ENCODE data around the gene CAV3.

The CAV3 gene

DNA sequence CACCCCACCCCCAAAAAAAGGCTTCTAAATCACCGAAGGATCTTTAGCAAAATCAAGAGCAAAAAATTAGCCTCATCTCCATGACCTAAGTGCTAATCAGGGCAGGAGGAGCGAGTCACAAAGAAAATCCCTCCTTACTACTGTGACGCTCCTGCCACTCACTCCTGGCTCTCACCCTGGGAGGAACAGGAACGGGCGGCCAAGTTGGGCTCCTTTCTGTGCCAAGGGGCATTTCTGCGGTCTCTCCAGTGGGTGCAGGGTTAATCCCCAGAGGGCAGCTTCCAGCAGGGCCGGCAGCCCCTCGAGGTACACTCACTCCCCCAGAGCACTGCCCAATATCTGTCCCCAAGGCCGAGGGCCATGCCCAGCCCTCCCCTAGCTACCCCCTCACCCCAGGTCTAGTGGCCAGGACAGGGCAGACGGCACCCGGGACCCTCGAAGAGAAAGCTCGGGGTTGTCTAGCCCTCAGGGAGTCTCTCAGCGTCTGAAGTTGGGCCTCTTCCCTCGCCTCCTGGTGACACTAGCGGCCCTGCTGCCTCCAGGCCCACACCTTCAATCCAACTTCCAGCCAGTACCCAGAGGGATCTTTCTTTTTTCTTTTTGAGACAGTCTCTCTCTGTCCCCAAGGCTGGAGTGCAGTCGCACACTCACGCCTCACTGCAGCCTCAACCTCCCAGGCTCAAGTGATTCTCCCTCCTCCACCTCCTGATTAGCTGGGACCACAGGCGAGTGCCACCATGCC lies 706 bp downstream of the CAV3 start:
- no peaks in the 10 kb centered on the region for H3K4me1 ChIP-seq (ENCODE audit: control insufficient read depth in 2 of 2, insufficient read depth in 2 of 2, low read length in 2 of 2)
- no peaks in the 10 kb centered on the region for H3K36me3 ChIP-seq (ENCODE audit: control insufficient read depth in 2 of 2, insufficient read depth in 2 of 2, low read length in 2 of 2)
- no peaks in the 10 kb centered on the region for H3K9me3 ChIP-seq (ENCODE audit: control insufficient read depth in 2 of 2, low read length in 2 of 2)
- H3K27me3 ChIP-seq (ENCODE audit: control insufficient read depth in 2 of 2, insufficient read depth in 2 of 2, low read length in 2 of 2): no peaks in the 10 kb centered on the region
- H3K27ac ChIP-seq (ENCODE audit: low read depth in 2 of 2, low read length in 2 of 2): no peak overlapping the region
- H3K4me3 ChIP-seq (ENCODE audit: low read length in 2 of 2): no peak overlapping the region
- no peak overlapping the region for H3K9ac ChIP-seq (ENCODE audit: low read depth in 1 of 2, low read length in 2 of 2)

DNA sequence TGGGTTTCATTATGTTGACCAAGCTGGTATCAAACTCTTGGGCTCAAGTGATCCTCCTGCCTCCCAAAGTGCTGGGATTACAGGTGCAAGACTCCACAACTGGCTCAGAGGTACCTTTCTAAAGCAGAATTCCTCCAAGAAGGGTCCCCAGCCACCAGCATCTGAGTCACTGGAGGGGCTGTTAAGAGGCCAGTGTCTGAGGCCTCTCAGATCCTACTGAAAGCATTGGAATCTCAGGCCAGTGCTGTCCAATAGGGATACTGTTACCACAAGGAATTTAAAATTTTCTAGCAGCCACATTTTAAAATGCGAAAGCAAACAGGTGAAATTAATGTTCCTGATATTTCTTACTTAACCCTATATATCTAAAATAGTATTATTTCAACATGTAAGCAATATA lies 1.3 kb downstream of the CAV3 start:
- no peaks in the 10 kb centered on the region for H3K9me3 ChIP-seq (ENCODE audit: control insufficient read depth in 2 of 2, low read length in 2 of 2)

GRCh38 chr3:8736436-8736835 lies 2.8 kb downstream of the CAV3 start:
- Histone ChIP-seq H3K9ac (ENCODE audit: low read depth in 1 of 2, low read length in 2 of 2) (no peak overlapping the region), H3K4me1 (ENCODE audit: control insufficient read depth in 2 of 2, insufficient read depth in 2 of 2, low read length in 2 of 2) (no peaks in the 10 kb centered on the region), H3K4me3 (ENCODE audit: low read length in 2 of 2) (no peak overlapping the region), H3K27me3 (ENCODE audit: control insufficient read depth in 2 of 2, insufficient read depth in 2 of 2, low read length in 2 of 2) (no peaks in the 10 kb centered on the region), H3K27ac (ENCODE audit: low read depth in 2 of 2, low read length in 2 of 2) (no peak overlapping the region), H3K9me3 (ENCODE audit: control insufficient read depth in 2 of 2, low read length in 2 of 2) (no peaks in the 10 kb centered on the region), H3K36me3 (ENCODE audit: control insufficient read depth in 2 of 2, insufficient read depth in 2 of 2, low read length in 2 of 2) (no peaks in the 10 kb centered on the region)

More for the DNA sequence above, 1.3 kb downstream of the CAV3 start:
- Histone ChIP-seq H3K9ac (ENCODE audit: low read depth in 1 of 2, low read length in 2 of 2) (no peak overlapping the region), H3K4me1 (ENCODE audit: control insufficient read depth in 2 of 2, insufficient read depth in 2 of 2, low read length in 2 of 2) (no peaks in the 10 kb centered on the region), H3K36me3 (ENCODE audit: control insufficient read depth in 2 of 2, insufficient read depth in 2 of 2, low read length in 2 of 2) (no peaks in the 10 kb centered on the region), H3K27me3 (ENCODE audit: control insufficient read depth in 2 of 2, insufficient read depth in 2 of 2, low read length in 2 of 2) (no peaks in the 10 kb centered on the region), H3K4me3 (ENCODE audit: low read length in 2 of 2) (no peak overlapping the region), H3K27ac (ENCODE audit: low read depth in 2 of 2, low read length in 2 of 2) (no peak overlapping the region)

- Histone ChIP-seq H3K9me3 (ENCODE audit: control insufficient read depth in 2 of 2, low read length in 2 of 2) (no peaks in the 10 kb centered on the region), H3K27ac (ENCODE audit: low read depth in 2 of 2, low read length in 2 of 2) (no peak overlapping the region), H3K4me1 (ENCODE audit: control insufficient read depth in 2 of 2, insufficient read depth in 2 of 2, low read length in 2 of 2) (no peaks in the 10 kb centered on the region), H3K36me3 (ENCODE audit: control insufficient read depth in 2 of 2, insufficient read depth in 2 of 2, low read length in 2 of 2) (no peaks in the 10 kb centered on the region), H3K27me3 (ENCODE audit: control insufficient read depth in 2 of 2, insufficient read depth in 2 of 2, low read length in 2 of 2) (peaks cover 0 to 4% of the 10 kb centered on the region in 2 donors), H3K4me3 (ENCODE audit: low read length in 2 of 2) (no peak overlapping the region), H3K9ac (ENCODE audit: low read depth in 1 of 2, low read length in 2 of 2) (no peak overlapping the region)
Measured at GRCh38 chr3:8737301-8737700, 3.7 kb downstream of the CAV3 start.

GRCh38 chr3:8737823-8738222 lies 4.2 kb downstream of the CAV3 start:
- Histone ChIP-seq H3K36me3 (ENCODE audit: control insufficient read depth in 2 of 2, insufficient read depth in 2 of 2, low read length in 2 of 2) (no peaks in the 10 kb centered on the region), H3K9me3 (ENCODE audit: control insufficient read depth in 2 of 2, low read length in 2 of 2) (no peaks in the 10 kb centered on the region), H3K4me3 (ENCODE audit: low read length in 2 of 2) (no peak overlapping the region), H3K9ac (ENCODE audit: low read depth in 1 of 2, low read length in 2 of 2) (no peak overlapping the region), H3K27ac (ENCODE audit: low read depth in 2 of 2, low read length in 2 of 2) (no peak overlapping the region), H3K4me1 (ENCODE audit: control insufficient read depth in 2 of 2, insufficient read depth in 2 of 2, low read length in 2 of 2) (no peaks in the 10 kb centered on the region), H3K27me3 (ENCODE audit: control insufficient read depth in 2 of 2, insufficient read depth in 2 of 2, low read length in 2 of 2) (peaks cover 0 to 4% of the 10 kb centered on the region in 2 donors)

- Histone ChIP-seq H3K36me3 (ENCODE audit: control insufficient read depth in 2 of 2, insufficient read depth in 2 of 2, low read length in 2 of 2) (no peaks in the 10 kb centered on the region), H3K27ac (ENCODE audit: low read depth in 2 of 2, low read length in 2 of 2) (no peak overlapping the region), H3K27me3 (ENCODE audit: control insufficient read depth in 2 of 2, insufficient read depth in 2 of 2, low read length in 2 of 2) (peaks cover 0 to 4% of the 10 kb centered on the region in 2 donors), H3K4me3 (ENCODE audit: low read length in 2 of 2) (no peak overlapping the region), H3K4me1 (ENCODE audit: control insufficient read depth in 2 of 2, insufficient read depth in 2 of 2, low read length in 2 of 2) (no peaks in the 10 kb centered on the region), H3K9me3 (ENCODE audit: control insufficient read depth in 2 of 2, low read length in 2 of 2) (no peaks in the 10 kb centered on the region), H3K9ac (ENCODE audit: low read depth in 1 of 2, low read length in 2 of 2) (no peak overlapping the region)
Measured at GRCh38 chr3:8738639-8739038, 5.0 kb downstream of the CAV3 start.

- Histone ChIP-seq H3K36me3 (ENCODE audit: control insufficient read depth in 2 of 2, insufficient read depth in 2 of 2, low read length in 2 of 2) (no peaks in the 10 kb centered on the region), H3K9ac (ENCODE audit: low read depth in 1 of 2, low read length in 2 of 2) (no peak overlapping the region), H3K27ac (ENCODE audit: low read depth in 2 of 2, low read length in 2 of 2) (no peak overlapping the region), H3K9me3 (ENCODE audit: control insufficient read depth in 2 of 2, low read length in 2 of 2) (no peaks in the 10 kb centered on the region), H3K27me3 (ENCODE audit: control insufficient read depth in 2 of 2, insufficient read depth in 2 of 2, low read length in 2 of 2) (peaks cover 0 to 4% of the 10 kb centered on the region in 2 donors), H3K4me3 (ENCODE audit: low read length in 2 of 2) (no peak overlapping the region), H3K4me1 (ENCODE audit: control insufficient read depth in 2 of 2, insufficient read depth in 2 of 2, low read length in 2 of 2) (no peaks in the 10 kb centered on the region)
Measured at GRCh38 chr3:8739757-8740504, 6.3 kb downstream of the CAV3 start.

DNA sequence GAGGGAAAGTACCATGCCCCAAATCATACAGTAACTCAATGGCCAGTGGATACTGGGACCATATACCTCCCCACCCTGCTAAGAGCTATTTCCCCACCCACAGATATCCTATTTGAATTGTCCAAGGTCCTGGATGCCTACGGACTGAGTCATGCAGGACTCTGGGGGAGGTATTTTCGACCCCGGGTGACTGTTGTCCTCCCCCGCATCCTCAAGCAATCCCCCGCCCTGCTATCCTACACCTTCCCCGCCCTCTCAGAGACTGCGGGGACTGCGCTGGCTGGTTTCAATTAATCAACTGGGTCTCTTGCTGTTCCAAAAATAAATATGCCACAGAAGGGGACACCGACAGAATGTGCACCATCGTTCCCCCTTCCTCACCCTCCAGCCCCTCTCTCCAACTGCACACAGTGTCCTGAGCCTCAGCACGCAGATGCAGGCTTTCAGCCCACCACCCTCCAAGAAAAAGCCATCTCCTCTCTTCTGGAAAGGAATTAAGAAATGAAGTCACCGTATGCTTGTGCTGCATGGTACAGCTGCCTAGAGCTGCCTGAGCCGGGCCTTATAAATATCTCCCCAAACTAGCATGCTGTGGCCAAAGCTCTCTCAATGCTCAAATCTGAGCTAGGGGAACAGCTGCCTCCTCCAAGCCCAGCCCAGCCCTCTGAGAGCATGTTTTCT lies 8.1 kb downstream of the CAV3 start:
- Histone ChIP-seq H3K4me3 (ENCODE audit: low read length in 2 of 2) (no peak overlapping the region), H3K9ac (ENCODE audit: low read depth in 1 of 2, low read length in 2 of 2) (no peak overlapping the region), H3K27ac (ENCODE audit: low read depth in 2 of 2, low read length in 2 of 2) (no peak overlapping the region)

DNA sequence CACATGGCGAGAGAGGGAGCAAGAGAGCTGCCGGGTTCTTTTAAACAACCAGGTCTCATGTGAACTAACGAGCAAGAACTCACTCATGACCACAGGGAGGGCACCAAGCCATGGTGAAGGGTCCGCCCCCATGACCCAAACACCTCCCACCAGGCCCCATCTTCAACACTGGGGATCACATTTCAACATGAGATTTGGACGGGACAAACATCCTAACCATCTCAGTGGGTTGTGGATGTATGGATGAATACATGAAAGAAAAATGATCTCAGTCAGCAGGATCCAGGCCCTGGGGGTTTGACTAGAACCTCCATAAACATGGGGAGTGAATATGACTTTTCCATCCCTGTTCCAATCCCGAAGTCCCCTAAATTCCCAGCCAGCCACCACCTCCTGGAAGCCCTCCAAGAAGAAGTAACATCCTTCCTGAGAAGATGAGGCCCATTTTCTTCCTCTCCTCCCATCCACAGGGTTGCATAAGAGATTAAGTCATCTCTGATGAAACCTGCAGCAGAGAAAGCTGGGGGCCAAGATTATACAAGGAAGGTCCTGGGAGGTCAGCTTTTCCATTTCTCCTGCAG lies 9.5 kb downstream of the CAV3 start:
- no peak overlapping the region for H3K27ac ChIP-seq (ENCODE audit: low read depth in 2 of 2, low read length in 2 of 2)
- no peak overlapping the region for H3K4me3 ChIP-seq (ENCODE audit: low read length in 2 of 2)
- H3K27me3 ChIP-seq (ENCODE audit: control insufficient read depth in 2 of 2, insufficient read depth in 2 of 2, low read length in 2 of 2): peaks cover 0 to 4% of the 10 kb centered on the region in 2 donors
- no peak overlapping the region for H3K9ac ChIP-seq (ENCODE audit: low read depth in 1 of 2, low read length in 2 of 2)
- H3K9me3 ChIP-seq (ENCODE audit: control insufficient read depth in 2 of 2, low read length in 2 of 2): no peaks in the 10 kb centered on the region
- H3K4me1 ChIP-seq (ENCODE audit: control insufficient read depth in 2 of 2, insufficient read depth in 2 of 2, low read length in 2 of 2): no peaks in the 10 kb centered on the region
- no peaks in the 10 kb centered on the region for H3K36me3 ChIP-seq (ENCODE audit: control insufficient read depth in 2 of 2, insufficient read depth in 2 of 2, low read length in 2 of 2)

More for the DNA sequence above, 8.1 kb downstream of the CAV3 start:
- H3K36me3 ChIP-seq (ENCODE audit: control insufficient read depth in 2 of 2, insufficient read depth in 2 of 2, low read length in 2 of 2): no peaks in the 10 kb centered on the region
- H3K27me3 ChIP-seq (ENCODE audit: control insufficient read depth in 2 of 2, insufficient read depth in 2 of 2, low read length in 2 of 2): peaks cover 0 to 4% of the 10 kb centered on the region in 2 donors
- no peaks in the 10 kb centered on the region for H3K9me3 ChIP-seq (ENCODE audit: control insufficient read depth in 2 of 2, low read length in 2 of 2)
- no peaks in the 10 kb centered on the region for H3K4me1 ChIP-seq (ENCODE audit: control insufficient read depth in 2 of 2, insufficient read depth in 2 of 2, low read length in 2 of 2)

DNA sequence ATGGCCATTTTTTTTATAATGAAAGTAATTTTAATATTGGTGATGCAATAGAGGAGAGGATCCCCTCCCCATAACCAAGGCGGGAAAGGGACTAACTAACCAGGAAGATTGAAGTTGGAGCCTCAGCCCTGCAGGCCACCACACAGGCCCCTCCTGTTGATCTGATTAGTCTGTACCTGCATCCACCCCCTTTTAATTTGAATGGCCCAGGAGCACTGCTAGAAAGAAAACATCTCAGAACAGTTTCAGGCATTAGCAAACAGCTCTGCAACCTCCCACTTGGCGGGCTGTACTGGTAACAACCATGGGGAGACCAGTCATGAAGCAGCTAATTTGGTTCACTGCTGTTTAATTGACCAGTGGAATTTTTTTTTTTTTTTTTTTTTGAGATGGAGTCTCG lies 10.3 kb downstream of the CAV3 start:
- H3K27ac ChIP-seq (ENCODE audit: low read depth in 2 of 2, low read length in 2 of 2): no peak overlapping the region
- no peak overlapping the region for H3K4me3 ChIP-seq (ENCODE audit: low read length in 2 of 2)
- H3K4me1 ChIP-seq (ENCODE audit: control insufficient read depth in 2 of 2, insufficient read depth in 2 of 2, low read length in 2 of 2): no peaks in the 10 kb centered on the region
- no peaks in the 10 kb centered on the region for H3K9me3 ChIP-seq (ENCODE audit: control insufficient read depth in 2 of 2, low read length in 2 of 2)
- peaks cover 0 to 4% of the 10 kb centered on the region in 2 donors for H3K27me3 ChIP-seq (ENCODE audit: control insufficient read depth in 2 of 2, insufficient read depth in 2 of 2, low read length in 2 of 2)
- no peaks in the 10 kb centered on the region for H3K36me3 ChIP-seq (ENCODE audit: control insufficient read depth in 2 of 2, insufficient read depth in 2 of 2, low read length in 2 of 2)
- no peak overlapping the region for H3K9ac ChIP-seq (ENCODE audit: low read depth in 1 of 2, low read length in 2 of 2)

Data from mucosa of rectum (tissue), 2 donors.